GM13977 (cell line): ENCODE data around the gene SV2C.

Experiments used
- DNase-seq: peaks from one replicate; pipeline ENCODE4 v3.0.0; 2012; ENCODE audit warnings: low spot score
- CTCF ChIP-seq: IDR thresholded peaks from 2 replicates; pipeline ENCODE4 v1.5.1; 2012; ENCODE audit warnings: mild to moderate bottlenecking, control low read depth; ENCODE audit not compliant: insufficient read depth; ENCODE audit errors: extremely low read depth, missing control alignments
- in situ Hi-C: fragments of 300-500 bp; cut with MboI; formaldehyde crosslinking; loops from one replicate; pipeline ENCODE4 v1.12.0; 2022; ENCODE audit warnings: low sequenced_read_pairs, low pct_unique_long_range_greater_than_20kb, mixed read lengths, inconsistent platforms; ENCODE audit not compliant: unreplicated experiment

The SV2C gene

GRCh38 chr5:76166886-76167576 lies 83.8 kb downstream of the SV2C start:
- TF ChIP-seq CTCF = no peak
- DNase-seq = no peak
- in situ Hi-C loops = no loop called here

- no peak for TF ChIP-seq CTCF
- in situ Hi-C loops = no loop called here
- DNase-seq = no peak
Observed at GRCh38 chr5:76169146-76169905, 86.1 kb downstream of the SV2C start.

DNA sequence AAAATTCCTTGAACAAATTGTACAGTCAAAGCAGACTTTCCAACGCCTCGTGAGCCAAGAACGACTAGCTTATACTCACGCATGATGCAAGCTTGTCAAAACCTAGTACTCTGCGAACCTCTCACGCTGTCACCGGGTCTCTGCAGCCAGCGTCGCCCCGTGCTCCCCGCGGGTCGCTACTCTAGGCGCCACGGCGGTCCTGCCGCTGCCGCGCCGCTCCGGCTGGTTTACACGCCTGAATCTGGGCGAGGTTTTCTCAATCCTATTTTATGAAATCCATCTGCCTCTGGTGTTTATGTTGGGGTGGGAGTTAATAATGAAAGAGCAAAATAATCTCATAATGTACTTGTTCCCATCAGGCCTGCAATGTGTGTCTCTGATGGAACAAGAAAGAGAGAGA lies 90.9 kb downstream of the SV2C start:
- peak; percentile 30 for DNase-seq
- no peak for TF ChIP-seq CTCF
- in situ Hi-C loops = no loop called here

DNA sequence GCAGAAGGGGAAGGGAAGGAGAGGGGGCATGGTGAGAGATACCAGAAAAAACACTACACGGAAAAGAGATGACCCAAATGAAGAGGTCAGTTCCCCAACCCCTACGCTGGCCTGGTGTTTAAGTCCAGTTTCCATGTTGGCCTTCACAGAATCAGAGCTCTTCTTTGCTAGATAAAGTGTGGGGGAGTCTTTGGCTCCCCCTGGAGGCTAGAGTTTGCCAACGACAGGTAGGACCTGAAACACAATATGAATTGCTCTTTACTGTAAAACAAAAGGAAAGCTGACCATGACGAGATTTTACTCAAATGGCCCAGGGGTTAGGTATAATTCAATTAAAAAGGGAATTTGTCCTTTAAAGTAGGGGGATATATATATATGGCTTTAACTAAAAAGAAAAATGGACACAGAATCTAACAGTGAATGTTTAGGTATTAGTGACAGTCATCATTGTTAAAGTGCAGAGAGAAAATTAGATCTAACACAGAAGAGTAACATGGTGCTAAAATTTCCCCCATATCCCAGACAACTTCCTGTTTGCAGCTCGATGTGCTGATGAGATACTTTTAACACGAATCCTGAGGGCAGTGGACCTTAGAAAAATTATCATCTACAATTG lies 92.0 kb downstream of the SV2C start:
- peak; percentile 88 for DNase-seq
- in situ Hi-C loops = no loop called here
- TF ChIP-seq CTCF = peak; percentile 80

- peak; percentile 73 for DNase-seq
- in situ Hi-C loops = no loop called here
- TF ChIP-seq CTCF = no peak
Observed at GRCh38 chr5:76175821-76176403, 92.7 kb downstream of the SV2C start.

GRCh38 chr5:76177978-76178377 lies 94.8 kb downstream of the SV2C start:
- DNase-seq = no peak
- in situ Hi-C loops = no loop called here
- TF ChIP-seq CTCF = no peak
